GM18520 (cell line): ENCODE measurements around the gene CEP83.
"Not testable (repeated sequence)": the region's sequence is repeated elsewhere in the genome, so short reads cannot be mapped to it uniquely, and the experiment has no call there.

Experiments
- ATAC-seq: cut with Tn5 transposase; IDR thresholded peaks from one replicate; pipeline ENCODE4 v1.9.1; 2021; ENCODE audit not compliant: unreplicated experiment

The CEP83 gene

GRCh38 chr12:94433744-94434143, 25.9 kb downstream of the CEP83 start:
- ATAC-seq = no peak

GRCh38 chr12:94430304-94430703, 29.4 kb downstream of the CEP83 start:
- no peak for ATAC-seq

GRCh38 chr12:94429633-94430032, 30.0 kb downstream of the CEP83 start:
- ATAC-seq = no peak

- no peak for ATAC-seq
Measured at GRCh38 chr12:94429191-94429590, 30.5 kb downstream of the CEP83 start.

- no peak for ATAC-seq
Measured at GRCh38 chr12:94427501-94428381, 31.9 kb downstream of the CEP83 start.

- no peak for ATAC-seq
Measured at GRCh38 chr12:94426049-94426448, 33.6 kb downstream of the CEP83 start.

- not testable (repeated sequence) for ATAC-seq
Measured at GRCh38 chr12:94424830-94425229, 34.8 kb downstream of the CEP83 start.

- ATAC-seq = no peak
Measured at GRCh38 chr12:94421868-94422740, 37.6 kb downstream of the CEP83 start.

GRCh38 chr12:94418517-94418916, 41.1 kb downstream of the CEP83 start:
- no peak for ATAC-seq

- ATAC-seq = no peak
Measured at GRCh38 chr12:94416613-94417012, 43.1 kb downstream of the CEP83 start.

- no peak for ATAC-seq
Measured at GRCh38 chr12:94415066-94415465, 44.6 kb downstream of the CEP83 start.

GRCh38 chr12:94405413-94406116, 54.1 kb downstream of the CEP83 start:
- ATAC-seq = peak; percentile 74

- ATAC-seq = no peak
Measured at GRCh38 chr12:94404854-94405253, 54.8 kb downstream of the CEP83 start.

- ATAC-seq = no peak
Measured at GRCh38 chr12:94401326-94401725, 58.3 kb downstream of the CEP83 start.

GRCh38 chr12:94398685-94399084, 61.0 kb downstream of the CEP83 start:
- ATAC-seq = not testable (repeated sequence)

GRCh38 chr12:94397401-94397800, 62.3 kb downstream of the CEP83 start:
- ATAC-seq = no peak

- ATAC-seq = not testable (repeated sequence)
Measured at GRCh38 chr12:94396014-94396413, 63.7 kb downstream of the CEP83 start.

GRCh38 chr12:94390130-94390485, 69.6 kb downstream of the CEP83 start:
- ATAC-seq = no peak

GRCh38 chr12:94389482-94390129, 70.1 kb downstream of the CEP83 start:
- ATAC-seq = not testable (repeated sequence)

- no peak for ATAC-seq
Measured at GRCh38 chr12:94386422-94386821, 73.2 kb downstream of the CEP83 start.

- no peak for ATAC-seq
Measured at GRCh38 chr12:94384030-94384429, 75.6 kb downstream of the CEP83 start.
